Fibroblast of lung (primary cell): ENCODE measurements around the gene MBOAT7. TPM values are rescaled to one million over a fixed set of nuclear protein-coding genes. Genes with fewer than 3 reads are reported as not detected.
A peak's percentile ranks its signal among the peaks of the same experiment; 100 is the strongest.
"Not testable (repeated sequence)": the region's sequence is repeated elsewhere in the genome, so short reads cannot be mapped to it uniquely, and the experiment has no call there.

Source experiments
- DNase-seq, 2 donors: peaks; one replicate each; pipeline versions ENCODE4 v3.0.0 to v3.0.0-alpha.2; 2010; ENCODE audit warnings: low read depth in 2 of 2
- H2AFZ ChIP-seq: 2 replicates; pipeline ENCODE4 v1.5.1; 2012; ENCODE audit warnings: low read length, control low read depth, inconsistent platforms
- H3K27ac ChIP-seq: 2 replicates; pipeline ENCODE4 v1.5.1; 2011; ENCODE audit warnings: low read length, control low read depth; ENCODE audit not compliant: insufficient read depth
- H3K27me3 ChIP-seq: 2 replicates; pipeline ENCODE4 v1.5.1; 2011; ENCODE audit warnings: mild to moderate bottlenecking, low read length; ENCODE audit not compliant: control insufficient read depth, insufficient read depth
- H3K36me3 ChIP-seq: 2 replicates; pipeline ENCODE4 v1.5.1; 2011; ENCODE audit warnings: low read length; ENCODE audit not compliant: control insufficient read depth, insufficient read depth
- H3K4me1 ChIP-seq: 2 replicates; pipeline ENCODE4 v1.5.1; 2011; ENCODE audit warnings: low read length; ENCODE audit not compliant: control insufficient read depth, insufficient read depth; ENCODE audit errors: extremely low read depth
- H3K4me2 ChIP-seq: 2 replicates; pipeline ENCODE4 v1.5.1; 2011; ENCODE audit warnings: low read length, control low read depth; ENCODE audit not compliant: insufficient read depth; ENCODE audit errors: extremely low read depth
- H3K4me3 ChIP-seq, 4 experiments: fragments of 200-600 bp in 1 of 4; sonication (generic) in 1 of 4; replicated peaks in 1 of 4; 2 replicates each; pipeline ENCODE4 v1.5.1; 2011 to 2016; ENCODE audit warnings: low read length in 4 of 4, low read depth in 3 of 4, mild to moderate bottlenecking in 3 of 4, control low read depth in 2 of 4, inconsistent platforms in 1 of 4, mixed read lengths in 1 of 4; ENCODE audit not compliant: insufficient read depth in 1 of 4; ENCODE audit errors: control extremely low read depth in 1 of 4
- H3K79me2 ChIP-seq: 2 replicates; pipeline ENCODE4 v1.5.1; 2012; ENCODE audit warnings: mild to moderate bottlenecking, low read length, inconsistent platforms; ENCODE audit not compliant: control insufficient read depth, insufficient read depth
- H3K9ac ChIP-seq: 2 replicates; pipeline ENCODE4 v1.5.1; 2011; ENCODE audit warnings: mild to moderate bottlenecking, low read length, control low read depth; ENCODE audit not compliant: insufficient read depth
- H3K9me3 ChIP-seq: 2 replicates; pipeline ENCODE4 v1.5.1; 2012; ENCODE audit warnings: low read depth, low read length; ENCODE audit not compliant: control insufficient read depth, insufficient read depth
- H4K20me1 ChIP-seq: 2 replicates; pipeline ENCODE4 v1.5.1; 2011; ENCODE audit warnings: low read length; ENCODE audit not compliant: control insufficient read depth, insufficient read depth; ENCODE audit errors: extremely low read depth
- EZH2 ChIP-seq: IDR thresholded peaks from 2 replicates; pipeline ENCODE4 v1.5.1; 2012; ENCODE audit warnings: low read length, control low read depth, mild to moderate bottlenecking; ENCODE audit errors: missing control alignments
- polyA plus RNA-seq, 2 donors: library from polyadenylated mRNA; depleted of rRNA in 1 of 2; stranded (reverse) in 1 of 2; unstranded in 1 of 2; fragments of >200 nt; gene quantifications; 2 replicates each; pipeline ENCODE4 v1.2.1, GENCODE V29; 2011 to 2012; ENCODE audit warnings: missing spikeins in 1 of 2
- total RNA-seq: library from RNA; depleted of rRNA; stranded (reverse); fragments of >200 nt; gene quantifications from 2 replicates; pipeline ENCODE4 v1.2.1, GENCODE V29; 2014
- TF ChIP-seq, protein P1 (sequence below), 2 donors: IDR thresholded peaks in 1 of 2; conservative IDR thresholded peaks in 1 of 2; 1 replicate in 1 of 2; 2 replicates in 1 of 2; pipeline ENCODE4 v1.5.1; 2011 to 2012; ENCODE audit warnings: low read length in 2 of 2, control low read depth in 1 of 2, inconsistent platforms in 1 of 2, low read depth in 1 of 2, mild to moderate bottlenecking in 1 of 2

Gene MBOAT7
- total and polyA plus RNA-seq, 2 donors (not counting 1 experiment from before 2014, with no cell fraction given), result 28.6 to 41.1 TPM

DNA sequence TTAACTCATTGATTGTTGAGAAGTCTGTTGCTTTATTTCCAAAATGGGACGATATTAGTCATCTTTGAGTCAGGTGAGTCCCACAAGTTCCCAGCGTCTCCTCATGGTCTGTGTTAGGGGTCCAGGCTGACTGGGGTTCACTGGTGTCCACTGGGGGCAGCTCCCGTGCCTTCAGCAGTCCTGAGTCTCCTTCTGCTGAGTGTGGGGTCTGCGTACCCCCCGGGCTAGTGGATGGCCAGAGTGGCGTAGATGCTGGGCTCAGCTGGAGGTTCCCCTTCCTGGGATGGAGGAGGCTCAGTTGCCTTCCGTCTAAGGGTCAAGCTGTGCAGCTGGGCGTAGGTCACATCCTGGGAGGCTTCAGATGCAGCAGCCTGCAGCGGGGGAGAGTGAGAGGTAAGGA is 27.5 kb upstream of the MBOAT7 start:
- no peak overlapping the region for H2AFZ ChIP-seq
- H3K27me3 ChIP-seq, result no peaks in the 10 kb centered on the region
- no peaks in the 10 kb centered on the region for H3K79me2 ChIP-seq
- DNase-seq, result no peak
- H3K9ac ChIP-seq, result no peak overlapping the region
- TF ChIP-seq, protein P1, sequence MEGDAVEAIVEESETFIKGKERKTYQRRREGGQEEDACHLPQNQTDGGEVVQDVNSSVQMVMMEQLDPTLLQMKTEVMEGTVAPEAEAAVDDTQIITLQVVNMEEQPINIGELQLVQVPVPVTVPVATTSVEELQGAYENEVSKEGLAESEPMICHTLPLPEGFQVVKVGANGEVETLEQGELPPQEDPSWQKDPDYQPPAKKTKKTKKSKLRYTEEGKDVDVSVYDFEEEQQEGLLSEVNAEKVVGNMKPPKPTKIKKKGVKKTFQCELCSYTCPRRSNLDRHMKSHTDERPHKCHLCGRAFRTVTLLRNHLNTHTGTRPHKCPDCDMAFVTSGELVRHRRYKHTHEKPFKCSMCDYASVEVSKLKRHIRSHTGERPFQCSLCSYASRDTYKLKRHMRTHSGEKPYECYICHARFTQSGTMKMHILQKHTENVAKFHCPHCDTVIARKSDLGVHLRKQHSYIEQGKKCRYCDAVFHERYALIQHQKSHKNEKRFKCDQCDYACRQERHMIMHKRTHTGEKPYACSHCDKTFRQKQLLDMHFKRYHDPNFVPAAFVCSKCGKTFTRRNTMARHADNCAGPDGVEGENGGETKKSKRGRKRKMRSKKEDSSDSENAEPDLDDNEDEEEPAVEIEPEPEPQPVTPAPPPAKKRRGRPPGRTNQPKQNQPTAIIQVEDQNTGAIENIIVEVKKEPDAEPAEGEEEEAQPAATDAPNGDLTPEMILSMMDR (conservative IDR thresholded peaks at IDR 0.05 in 1 of 2, IDR thresholded peaks at IDR 0.05 in 1 of 2; ENCODE audit: low read depth in 1 of 2, low read length in 2 of 2), result no peak
- no peak for TF ChIP-seq EZH2
- no peak overlapping the region for H3K4me2 ChIP-seq
- peaks cover 3% of the 10 kb centered on the region for H3K36me3 ChIP-seq
- H3K4me1 ChIP-seq, result no peaks in the 10 kb centered on the region
- no peak overlapping the region for H3K4me3 ChIP-seq
- H3K9me3 ChIP-seq, result no peaks in the 10 kb centered on the region
- no peak overlapping the region for H3K27ac ChIP-seq
- H4K20me1 ChIP-seq, result no peaks in the 10 kb centered on the region

DNA sequence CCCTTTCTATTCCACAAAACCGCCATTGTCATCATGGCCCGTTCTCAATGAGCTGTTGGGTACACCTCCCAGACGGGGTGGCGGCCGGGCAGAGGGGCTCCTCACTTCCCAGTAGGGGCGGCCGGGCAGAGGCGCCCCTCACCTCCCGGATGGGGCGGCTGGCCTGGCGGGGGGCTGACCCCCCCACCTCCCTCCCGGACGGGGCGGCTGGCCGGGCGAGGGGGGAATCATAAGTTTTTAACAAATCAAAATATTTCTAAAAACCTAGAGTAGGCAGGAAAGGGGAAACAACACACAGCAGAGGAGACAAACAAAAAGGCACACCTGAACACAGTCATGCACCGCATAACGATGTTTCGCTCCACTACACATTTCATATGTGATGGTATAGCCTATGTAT is 25.4 kb upstream of the MBOAT7 start:
- not testable (repeated sequence) for H3K27ac ChIP-seq, H3K9me3 ChIP-seq, H3K4me3 ChIP-seq, H4K20me1 ChIP-seq, H3K9ac ChIP-seq, H3K79me2 ChIP-seq, H3K36me3 ChIP-seq, DNase-seq, H3K4me2 ChIP-seq, H3K4me1 ChIP-seq, H3K27me3 ChIP-seq, H2AFZ ChIP-seq

DNA sequence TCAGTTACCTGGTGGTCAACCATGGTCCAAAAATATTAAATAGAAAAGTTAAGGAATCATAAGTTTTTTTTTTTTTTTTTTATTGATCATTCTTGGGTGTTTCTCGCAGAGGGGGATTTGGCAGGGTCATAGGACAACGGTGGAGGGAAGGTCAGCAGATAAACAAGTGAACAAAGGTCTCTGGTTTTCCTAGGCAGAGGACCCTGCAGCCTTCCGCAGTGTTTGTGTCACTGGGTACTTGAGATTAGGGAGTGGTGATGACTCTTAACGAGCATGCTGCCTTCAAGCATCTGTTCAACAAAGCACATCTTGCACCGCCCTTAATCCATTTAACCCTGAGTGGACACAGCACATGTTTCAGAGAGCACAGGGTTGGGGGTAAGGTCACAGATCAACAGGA is 24.8 kb upstream of the MBOAT7 start:
- H3K9ac ChIP-seq, H3K79me2 ChIP-seq, H3K4me3 ChIP-seq, H3K9me3 ChIP-seq, H3K27ac ChIP-seq, H3K27me3 ChIP-seq, H3K4me2 ChIP-seq, H2AFZ ChIP-seq, H3K36me3 ChIP-seq, DNase-seq, H4K20me1 ChIP-seq, H3K4me1 ChIP-seq: not testable (repeated sequence)

DNA sequence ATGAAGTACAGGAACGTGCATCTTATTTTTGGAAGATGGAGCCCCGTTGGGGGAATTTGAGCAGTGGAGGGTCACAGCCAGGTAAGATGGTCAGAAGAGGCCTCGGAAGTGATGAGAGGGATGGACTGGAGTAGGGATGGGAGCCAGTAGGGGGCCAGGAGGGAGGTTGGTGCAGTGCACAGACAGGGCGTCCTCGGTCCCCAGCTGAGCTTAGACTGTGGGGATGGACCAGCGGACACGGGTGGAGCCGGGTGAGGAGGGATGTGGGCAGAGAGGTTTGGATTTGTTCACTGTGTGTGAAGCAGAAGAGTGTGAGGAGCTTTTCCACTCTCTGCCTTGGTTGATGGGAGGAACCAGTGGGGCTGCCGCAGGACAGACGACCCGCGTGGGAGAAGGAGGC is 21.9 kb upstream of the MBOAT7 start:
- Histone ChIP-seq H3K4me2 (no peak overlapping the region), H4K20me1 (no peaks in the 10 kb centered on the region), H3K9me3 (no peaks in the 10 kb centered on the region), H3K27me3 (no peaks in the 10 kb centered on the region), H3K4me3 (no peak overlapping the region), H3K79me2 (peaks cover 29% of the 10 kb centered on the region), H3K36me3 (peaks cover 20% of the 10 kb centered on the region), H3K9ac (no peak overlapping the region), H3K4me1 (peaks cover 26% of the 10 kb centered on the region), H2AFZ (no peak overlapping the region), H3K27ac (peak overlapping the region; percentile 61)
- no peak for DNase-seq
- no peak for TF ChIP-seq EZH2
- TF ChIP-seq, protein P1 (conservative IDR thresholded peaks at IDR 0.05 in 1 of 2, IDR thresholded peaks at IDR 0.05 in 1 of 2; ENCODE audit: low read depth in 1 of 2, low read length in 2 of 2), result no peak
